ENCODE results near the gene CLUH.

DNA sequence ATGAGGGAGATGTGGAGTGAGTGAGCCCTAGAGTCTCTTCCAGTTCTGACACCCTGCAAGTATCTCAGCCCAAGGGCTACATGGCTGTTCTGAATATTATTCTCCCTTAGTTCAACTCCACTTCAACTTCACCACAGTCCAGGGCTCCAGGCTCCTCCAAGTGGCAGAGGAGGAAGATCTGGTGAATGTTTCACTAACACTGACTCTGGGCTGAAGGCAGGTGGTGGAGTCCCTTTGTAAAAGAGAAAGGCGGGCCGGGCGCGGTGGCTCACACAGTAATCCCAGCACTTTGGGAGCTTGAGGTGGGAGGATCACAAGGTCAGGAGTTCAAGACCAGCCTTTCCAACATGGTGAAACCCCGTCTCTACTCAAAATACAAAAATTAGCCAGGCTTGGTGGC is 24.3 kb upstream of the CLUH start:
- TF ChIP-seq, protein P1, sequence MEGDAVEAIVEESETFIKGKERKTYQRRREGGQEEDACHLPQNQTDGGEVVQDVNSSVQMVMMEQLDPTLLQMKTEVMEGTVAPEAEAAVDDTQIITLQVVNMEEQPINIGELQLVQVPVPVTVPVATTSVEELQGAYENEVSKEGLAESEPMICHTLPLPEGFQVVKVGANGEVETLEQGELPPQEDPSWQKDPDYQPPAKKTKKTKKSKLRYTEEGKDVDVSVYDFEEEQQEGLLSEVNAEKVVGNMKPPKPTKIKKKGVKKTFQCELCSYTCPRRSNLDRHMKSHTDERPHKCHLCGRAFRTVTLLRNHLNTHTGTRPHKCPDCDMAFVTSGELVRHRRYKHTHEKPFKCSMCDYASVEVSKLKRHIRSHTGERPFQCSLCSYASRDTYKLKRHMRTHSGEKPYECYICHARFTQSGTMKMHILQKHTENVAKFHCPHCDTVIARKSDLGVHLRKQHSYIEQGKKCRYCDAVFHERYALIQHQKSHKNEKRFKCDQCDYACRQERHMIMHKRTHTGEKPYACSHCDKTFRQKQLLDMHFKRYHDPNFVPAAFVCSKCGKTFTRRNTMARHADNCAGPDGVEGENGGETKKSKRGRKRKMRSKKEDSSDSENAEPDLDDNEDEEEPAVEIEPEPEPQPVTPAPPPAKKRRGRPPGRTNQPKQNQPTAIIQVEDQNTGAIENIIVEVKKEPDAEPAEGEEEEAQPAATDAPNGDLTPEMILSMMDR (IDR thresholded peaks at IDR 0.05): no peak
- TF ChIP-seq POLR2AphosphoS5 (IDR thresholded peaks at IDR 0.05): no peak

Measured in prostate gland (tissue), 2 donors.